IPS DF 4.7 (cell line): ENCODE data around the gene RAB42.
"Not testable (repeated sequence)": the region's sequence is repeated elsewhere in the genome, so short reads cannot be mapped to it uniquely, and the experiment has no call there.

Experiments
- DNase-seq: peaks from one replicate; pipeline ENCODE4 v3.0.0-alpha.2; 2013; ENCODE audit warnings: low spot score; ENCODE audit errors: extremely low read depth

The RAB42 gene

GRCh38 chr1:28582248-28582615 is 9.8 kb upstream of the RAB42 start:
- no peak for DNase-seq

DNA sequence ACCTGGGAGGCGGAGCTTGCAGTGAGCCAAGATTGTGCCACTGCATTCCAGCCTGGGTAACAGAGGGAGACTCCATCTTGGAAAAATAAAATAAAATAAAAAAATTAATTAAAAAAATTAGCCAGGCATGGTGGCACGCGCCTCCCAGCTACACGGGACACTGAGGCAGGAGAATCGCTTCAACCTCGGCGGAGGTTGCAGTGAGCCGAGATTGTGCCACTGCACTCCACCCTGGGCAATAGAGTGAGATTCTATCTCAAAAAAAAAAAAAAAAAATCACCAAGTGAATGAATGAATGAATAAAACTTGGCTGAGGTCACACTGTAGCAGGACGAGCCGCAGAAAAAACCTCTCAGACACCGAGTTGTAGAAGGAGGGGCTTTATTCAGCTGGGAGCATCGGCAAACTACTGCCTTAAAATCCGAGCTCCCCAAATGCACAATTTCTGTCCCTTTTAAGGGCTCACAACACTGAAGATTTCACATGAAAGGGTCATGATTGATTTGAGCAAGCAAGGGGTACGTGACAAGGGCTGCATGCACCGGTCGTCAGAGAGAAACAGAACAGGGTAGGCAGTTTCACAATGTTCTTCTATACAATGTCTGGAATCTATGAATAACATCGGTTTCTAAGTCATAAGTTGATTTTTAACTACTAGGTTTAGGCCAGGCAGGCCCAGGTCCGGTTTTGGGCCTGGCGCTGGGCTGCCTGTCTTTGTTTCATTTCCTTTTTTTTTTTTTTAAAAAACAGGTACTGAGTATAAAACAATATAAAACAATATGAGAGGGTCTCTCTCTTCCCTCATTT is 5.3 kb upstream of the RAB42 start:
- not testable (repeated sequence) for DNase-seq

- no peak for DNase-seq
These were observed 431 bp downstream of the RAB42 start for GRCh38 chr1:28592321-28593071.

- not testable (repeated sequence) for DNase-seq
These were observed 1.9 kb downstream of the RAB42 start for GRCh38 chr1:28593988-28594356.

DNA sequence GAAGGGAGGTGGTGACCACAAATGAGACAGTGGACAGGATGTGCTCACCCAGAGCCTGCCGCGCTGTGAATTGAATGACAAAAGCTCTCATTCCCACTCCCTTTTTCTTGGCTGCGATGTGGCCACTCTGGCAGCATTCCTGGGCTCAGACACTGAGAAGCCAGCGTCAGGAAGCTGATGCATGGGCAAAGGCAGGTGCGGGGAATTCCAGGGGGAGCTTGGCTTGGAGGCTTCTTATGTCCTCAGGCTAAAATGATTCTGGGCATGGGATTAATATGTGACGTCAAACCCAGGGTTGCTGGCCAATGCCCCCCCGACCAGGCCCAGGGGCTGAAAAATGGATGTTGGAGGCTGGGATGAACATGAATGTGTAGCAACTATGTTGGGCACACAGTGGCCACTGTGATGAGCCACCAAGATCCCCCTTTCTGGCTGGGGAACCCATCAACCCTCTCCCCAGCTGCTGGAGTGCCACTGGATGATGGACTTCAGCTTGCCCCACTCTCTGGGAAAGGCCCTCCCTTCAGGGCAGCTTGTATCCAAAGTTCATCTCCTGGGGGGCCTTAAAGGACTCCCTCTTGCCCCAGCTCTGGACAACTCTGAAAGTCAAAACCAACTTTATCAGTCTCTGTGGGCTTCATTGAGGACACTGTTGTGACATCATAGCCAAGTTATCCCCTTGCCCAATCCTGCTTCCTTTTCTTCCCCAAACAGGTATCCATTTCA is 2.8 kb downstream of the RAB42 start:
- not testable (repeated sequence) for DNase-seq

GRCh38 chr1:28595412-28596191 is 3.5 kb downstream of the RAB42 start:
- DNase-seq = no peak

GRCh38 chr1:28596276-28596675 is 4.2 kb downstream of the RAB42 start:
- not testable (repeated sequence) for DNase-seq

DNA sequence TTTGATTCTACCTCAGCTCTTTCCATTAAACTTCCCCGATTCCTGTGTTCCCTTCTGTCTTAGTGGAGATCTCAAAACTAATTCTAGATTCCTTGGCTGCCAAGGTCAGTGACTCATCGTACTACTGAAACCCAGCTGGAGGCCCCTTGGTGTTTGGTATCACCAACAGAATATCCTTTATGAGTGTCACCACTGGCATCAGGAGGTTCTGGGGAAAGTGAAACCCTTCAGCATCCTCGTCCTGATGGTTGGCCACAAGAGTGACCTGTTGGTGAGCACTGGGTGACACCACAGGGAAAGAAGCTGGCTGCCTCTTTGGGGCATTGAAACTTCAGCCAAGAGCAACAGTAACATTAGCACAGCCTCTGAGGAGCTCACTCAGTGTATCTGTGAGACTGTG is 9.6 kb downstream of the RAB42 start:
- DNase-seq = no peak

- DNase-seq = no peak
These were observed 10.7 kb downstream of the RAB42 start for GRCh38 chr1:28602536-28603439.

DNA sequence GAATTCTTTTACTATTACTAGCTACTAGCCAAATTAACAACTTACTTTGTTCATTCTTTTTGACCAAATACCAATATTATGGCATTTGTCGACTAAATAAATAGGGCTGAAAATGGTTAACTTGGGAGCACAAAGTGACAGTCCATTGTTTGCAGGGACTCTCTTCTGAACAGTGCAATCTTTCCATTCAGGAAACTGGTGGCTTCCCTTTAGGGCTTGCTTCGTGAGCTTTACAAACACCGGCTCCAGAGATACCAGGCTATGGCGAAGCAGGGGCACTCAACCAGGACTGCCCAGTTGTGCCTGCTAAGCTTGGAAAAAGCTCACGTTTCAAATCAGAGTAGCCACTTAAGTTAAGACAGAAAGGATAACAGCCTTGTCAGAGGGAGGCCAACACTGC is 12.3 kb downstream of the RAB42 start:
- no peak for DNase-seq

DNA sequence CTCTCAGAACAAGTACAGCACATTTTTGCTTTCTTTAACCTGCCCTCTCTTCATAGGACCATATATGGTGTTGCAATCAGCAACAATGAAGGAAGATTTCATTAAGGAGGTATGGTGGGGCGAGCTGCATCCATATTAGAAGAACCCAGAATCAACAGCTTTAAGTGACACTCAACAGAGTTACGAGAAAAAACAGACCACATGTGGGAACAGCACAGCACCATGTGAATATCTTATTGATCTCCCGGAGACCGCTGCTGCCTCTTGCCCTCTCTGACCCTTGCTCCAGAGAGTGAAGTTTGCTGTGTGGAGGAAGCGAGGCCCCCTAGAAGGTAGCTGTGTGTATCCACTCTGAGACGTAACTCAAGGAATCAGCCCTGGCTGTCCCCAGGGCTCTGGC is 12.9 kb downstream of the RAB42 start:
- DNase-seq = no peak

- DNase-seq = no peak
These were observed 14.7 kb downstream of the RAB42 start for GRCh38 chr1:28606771-28607170.

DNA sequence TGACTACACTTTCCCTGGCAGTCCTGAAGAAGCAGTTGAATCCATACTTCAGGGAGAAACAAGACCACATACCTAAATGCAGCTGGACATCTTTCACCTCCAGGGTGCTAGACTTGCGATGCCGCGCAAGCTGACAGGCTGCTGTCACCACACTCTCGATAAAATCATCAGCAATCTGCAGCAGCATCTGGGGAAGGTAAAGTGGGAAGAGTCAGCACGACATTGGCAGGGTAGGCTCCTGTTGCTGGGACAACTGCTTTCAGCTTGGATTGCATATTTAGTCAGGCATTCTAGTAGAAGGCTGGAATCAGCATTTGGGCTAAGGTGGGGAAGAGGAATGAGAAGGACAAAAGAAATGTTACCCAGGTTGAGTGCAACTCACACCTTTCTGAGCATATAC is 21.1 kb downstream of the RAB42 start:
- DNase-seq = no peak

DNA sequence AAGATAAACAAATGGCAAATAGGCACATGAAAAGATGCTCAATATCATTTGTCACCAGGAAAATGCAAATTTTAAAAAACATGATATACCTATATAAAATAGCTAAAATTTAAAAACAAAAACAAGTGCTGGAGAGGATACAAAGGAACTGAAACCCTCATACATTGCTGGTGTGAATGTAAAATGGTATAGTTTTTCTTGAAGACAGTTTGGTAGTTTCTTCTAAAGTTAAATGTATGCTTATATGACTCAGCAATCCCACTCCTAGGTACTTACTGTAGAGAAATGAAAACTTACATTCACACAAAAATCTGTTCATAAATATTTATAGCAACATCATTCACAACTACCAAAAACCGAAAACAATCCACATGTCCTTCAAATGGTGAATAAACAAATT is 39.6 kb downstream of the RAB42 start:
- no peak for DNase-seq

- no peak for DNase-seq
These were observed 40.5 kb downstream of the RAB42 start for GRCh38 chr1:28632560-28632959.

- DNase-seq = no peak
These were observed 48.7 kb downstream of the RAB42 start for GRCh38 chr1:28640766-28641165.

- DNase-seq = no peak
These were observed 50.2 kb downstream of the RAB42 start for GRCh38 chr1:28642056-28642846.

- no peak for DNase-seq
These were observed 51.0 kb downstream of the RAB42 start, which contains the start of gene TAF12 for GRCh38 chr1:28642847-28643635. Gene TAF12, minus strand, starts transcription at chr1:28643067. Its CDS starts 20,986 bp downstream, at chr1:28622081.

DNA sequence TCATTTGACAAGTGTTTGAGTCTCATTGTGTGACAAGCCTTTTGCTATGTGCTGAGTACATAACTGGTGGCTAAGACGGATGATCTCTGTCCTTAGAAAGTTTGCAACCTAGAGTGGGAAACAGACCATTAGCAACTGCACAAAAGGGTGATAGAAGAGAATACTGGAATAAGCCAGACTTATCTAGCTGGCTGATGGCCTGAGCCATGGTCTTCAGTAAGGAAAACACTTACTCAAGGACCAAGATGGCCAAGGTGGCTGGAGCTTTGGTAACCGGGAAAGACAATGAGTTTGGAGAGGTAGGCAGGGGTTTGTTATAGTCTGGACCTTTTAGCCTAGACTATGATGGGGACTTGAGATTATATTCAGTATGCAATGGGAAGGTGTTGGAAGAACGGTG is 52.4 kb downstream of the RAB42 start:
- DNase-seq = no peak
